RPMI8226 (cell line): ENCODE data around the gene MESP1.

Experiments
- DNase-seq: peaks from one replicate; pipeline ENCODE4 v3.0.0-alpha.2; 2015

Gene MESP1

GRCh38 chr15:89707577-89707976, 43.5 kb downstream of the MESP1 start:
- DNase-seq: no peak

DNA sequence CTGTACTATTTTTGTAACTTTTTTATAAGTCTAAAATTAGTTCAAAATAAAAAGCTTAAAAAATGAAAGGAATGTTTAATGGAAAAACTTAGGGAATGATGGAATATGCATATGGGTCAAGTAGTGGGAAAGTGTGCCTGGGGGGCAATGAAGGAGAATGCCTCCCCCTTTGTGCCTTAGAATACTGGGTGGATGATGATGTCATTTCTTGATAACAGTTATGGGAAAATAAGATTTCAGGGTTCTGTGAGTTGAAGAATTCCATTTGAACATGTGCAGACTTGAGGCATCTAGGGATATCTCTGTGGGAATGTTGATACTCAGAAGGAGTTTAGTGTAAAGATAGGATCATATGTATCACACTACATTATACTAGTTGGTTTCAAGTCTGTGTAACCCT, 46.6 kb downstream of the MESP1 start:
- no peak for DNase-seq
